Dendritic cell treated with granulocyte-macrophage colony-stimulating factor and Interleukin-4, amounts not matched to agents 40 ng/mL and 50 ng/mL, for 4 days (primary cell): ENCODE measurements around the gene JADE2.
A peak's percentile ranks its signal among the peaks of the same experiment; 100 is the strongest.

ENCODE experiments used
- H3K27ac Mint-ChIP-seq: one replicate; pipeline ENCODE4 v1.8.0; 2022; ENCODE audit warnings: mild to moderate bottlenecking, mixed read lengths
- H3K27me3 Mint-ChIP-seq: one replicate; pipeline ENCODE4 v1.8.0; 2022; ENCODE audit warnings: mild to moderate bottlenecking, mixed read lengths
- H3K36me3 Mint-ChIP-seq: one replicate; pipeline ENCODE4 v1.8.0; 2022; ENCODE audit warnings: low read depth, mixed read lengths
- H3K4me1 Mint-ChIP-seq: one replicate; pipeline ENCODE4 v1.8.0; 2022; ENCODE audit warnings: low read depth, mixed read lengths
- H3K4me3 Mint-ChIP-seq: one replicate; pipeline ENCODE4 v1.8.0; 2022; ENCODE audit warnings: mild to moderate bottlenecking, moderate library complexity, mixed read lengths
- H3K9me3 Mint-ChIP-seq: one replicate; pipeline ENCODE4 v1.8.0; 2022; ENCODE audit warnings: mixed read lengths
- intact Hi-C: fragments of 100-400 bp; cut with micrococcal nuclease; formaldehyde crosslinking; loops from one replicate; pipeline ENCODE4 v1.15.0; 2022

JADE2 gene

GRCh38 chr5:134556994-134557393 is 31.5 kb downstream of the JADE2 start:
- no peaks in the 10 kb centered on the region for H3K9me3 Mint-ChIP-seq
- peaks cover 52% of the 10 kb centered on the region for H3K4me1 Mint-ChIP-seq
- H3K4me3 Mint-ChIP-seq: no peak overlapping the region
- no peaks in the 10 kb centered on the region for H3K27me3 Mint-ChIP-seq
- peaks cover 72% of the 10 kb centered on the region for H3K36me3 Mint-ChIP-seq
- intact Hi-C loops: no loop called here
- peak overlapping the region; percentile 90 for H3K27ac Mint-ChIP-seq

GRCh38 chr5:134559672-134560071 is 34.2 kb downstream of the JADE2 start:
- H3K9me3 Mint-ChIP-seq: no peaks in the 10 kb centered on the region
- H3K36me3 Mint-ChIP-seq: peaks cover 74% of the 10 kb centered on the region
- H3K4me1 Mint-ChIP-seq: peaks cover 41% of the 10 kb centered on the region
- H3K27ac Mint-ChIP-seq: no peak overlapping the region
- H3K4me3 Mint-ChIP-seq: no peak overlapping the region
- no peaks in the 10 kb centered on the region for H3K27me3 Mint-ChIP-seq
- intact Hi-C loops: no loop called here

- Mint-ChIP-seq H3K4me1 (peaks cover 30% of the 10 kb centered on the region), H3K4me3 (no peak overlapping the region), H3K36me3 (peaks cover 81% of the 10 kb centered on the region), H3K27me3 (no peaks in the 10 kb centered on the region), H3K27ac (no peak overlapping the region), H3K9me3 (no peaks in the 10 kb centered on the region)
- intact Hi-C loops: no loop called here
Observed at GRCh38 chr5:134560698-134561097, 35.2 kb downstream of the JADE2 start.

GRCh38 chr5:134561871-134562296 is 36.4 kb downstream of the JADE2 start:
- H3K9me3 Mint-ChIP-seq: no peaks in the 10 kb centered on the region
- no peak overlapping the region for H3K4me3 Mint-ChIP-seq
- no peak overlapping the region for H3K27ac Mint-ChIP-seq
- H3K36me3 Mint-ChIP-seq: peaks cover 86% of the 10 kb centered on the region
- H3K27me3 Mint-ChIP-seq: no peaks in the 10 kb centered on the region
- H3K4me1 Mint-ChIP-seq: peaks cover 29% of the 10 kb centered on the region
- intact Hi-C loops: no loop called here

GRCh38 chr5:134563221-134563620 is 37.8 kb downstream of the JADE2 start:
- H3K4me3 Mint-ChIP-seq: no peak overlapping the region
- H3K27ac Mint-ChIP-seq: no peak overlapping the region
- peaks cover 96% of the 10 kb centered on the region for H3K36me3 Mint-ChIP-seq
- intact Hi-C loops: no loop called here
- H3K4me1 Mint-ChIP-seq: peaks cover 40% of the 10 kb centered on the region
- no peaks in the 10 kb centered on the region for H3K9me3 Mint-ChIP-seq
- no peaks in the 10 kb centered on the region for H3K27me3 Mint-ChIP-seq

GRCh38 chr5:134563962-134564361 is 38.5 kb downstream of the JADE2 start:
- no peaks in the 10 kb centered on the region for H3K27me3 Mint-ChIP-seq
- no peak overlapping the region for H3K4me3 Mint-ChIP-seq
- H3K27ac Mint-ChIP-seq: no peak overlapping the region
- no peaks in the 10 kb centered on the region for H3K9me3 Mint-ChIP-seq
- intact Hi-C loops: no loop called here
- peaks cover 46% of the 10 kb centered on the region for H3K4me1 Mint-ChIP-seq
- peaks cover 97% of the 10 kb centered on the region for H3K36me3 Mint-ChIP-seq

- Mint-ChIP-seq H3K9me3 (no peaks in the 10 kb centered on the region), H3K4me3 (no peak overlapping the region), H3K27ac (no peak overlapping the region), H3K4me1 (peaks cover 44% of the 10 kb centered on the region), H3K27me3 (no peaks in the 10 kb centered on the region), H3K36me3 (peaks cover 97% of the 10 kb centered on the region)
- intact Hi-C loops: no loop called here
Observed at GRCh38 chr5:134564396-134564795, 38.9 kb downstream of the JADE2 start.

- intact Hi-C loops: no loop called here
- peak overlapping the region; percentile 24 for H3K27ac Mint-ChIP-seq
Observed at GRCh38 chr5:134565791-134566740, 40.6 kb downstream of the JADE2 start.

GRCh38 chr5:134566741-134567221 is 41.3 kb downstream of the JADE2 start:
- no peak overlapping the region for H3K4me3 Mint-ChIP-seq
- H3K4me1 Mint-ChIP-seq: peaks cover 42% of the 10 kb centered on the region
- no peaks in the 10 kb centered on the region for H3K9me3 Mint-ChIP-seq
- intact Hi-C loops: no loop called here
- peak overlapping the region; percentile 24 for H3K27ac Mint-ChIP-seq
- peaks cover 95% of the 10 kb centered on the region for H3K36me3 Mint-ChIP-seq
- no peaks in the 10 kb centered on the region for H3K27me3 Mint-ChIP-seq

More at GRCh38 chr5:134565791-134566740, 40.6 kb downstream of the JADE2 start:
- H3K4me3 Mint-ChIP-seq: no peak overlapping the region
- no peaks in the 10 kb centered on the region for H3K27me3 Mint-ChIP-seq
- H3K9me3 Mint-ChIP-seq: no peaks in the 10 kb centered on the region
- peaks cover 97% of the 10 kb centered on the region for H3K36me3 Mint-ChIP-seq
- H3K4me1 Mint-ChIP-seq: peaks cover 49% of the 10 kb centered on the region

GRCh38 chr5:134567641-134568336 is 42.3 kb downstream of the JADE2 start:
- Mint-ChIP-seq H3K36me3 (peaks cover 95% of the 10 kb centered on the region), H3K27me3 (no peaks in the 10 kb centered on the region), H3K4me3 (peak overlapping the region; percentile 2), H3K27ac (peak overlapping the region; percentile 58), H3K9me3 (no peaks in the 10 kb centered on the region), H3K4me1 (peaks cover 40% of the 10 kb centered on the region)
- intact Hi-C loops: no loop called here

GRCh38 chr5:134568337-134568700 is 42.8 kb downstream of the JADE2 start:
- H3K4me3 Mint-ChIP-seq: no peak overlapping the region
- H3K27ac Mint-ChIP-seq: peak overlapping the region; percentile 58
- H3K9me3 Mint-ChIP-seq: no peaks in the 10 kb centered on the region
- intact Hi-C loops: no loop called here
- no peaks in the 10 kb centered on the region for H3K27me3 Mint-ChIP-seq
- peaks cover 95% of the 10 kb centered on the region for H3K36me3 Mint-ChIP-seq
- peaks cover 40% of the 10 kb centered on the region for H3K4me1 Mint-ChIP-seq

GRCh38 chr5:134568761-134569695 is 43.6 kb downstream of the JADE2 start:
- H3K36me3 Mint-ChIP-seq: peaks cover 95% of the 10 kb centered on the region
- H3K4me1 Mint-ChIP-seq: peaks cover 40% of the 10 kb centered on the region
- intact Hi-C loops: no loop called here
- peak overlapping the region; percentile 58 for H3K27ac Mint-ChIP-seq
- H3K9me3 Mint-ChIP-seq: no peaks in the 10 kb centered on the region
- H3K27me3 Mint-ChIP-seq: no peaks in the 10 kb centered on the region
- H3K4me3 Mint-ChIP-seq: no peak overlapping the region

- intact Hi-C loops: no loop called here
- peaks cover 40% of the 10 kb centered on the region for H3K4me1 Mint-ChIP-seq
Observed at GRCh38 chr5:134569758-134570364, 44.4 kb downstream of the JADE2 start.

More at GRCh38 chr5:134569758-134570364, 44.4 kb downstream of the JADE2 start:
- no peaks in the 10 kb centered on the region for H3K9me3 Mint-ChIP-seq
- peaks cover 95% of the 10 kb centered on the region for H3K36me3 Mint-ChIP-seq
- H3K27me3 Mint-ChIP-seq: no peaks in the 10 kb centered on the region
- H3K27ac Mint-ChIP-seq: peak overlapping the region; percentile 23
- H3K4me3 Mint-ChIP-seq: no peak overlapping the region
